NB4 (cell line): ENCODE results near the gene ST6GALNAC3.

Experiments
- DNase-seq: peaks from one replicate; pipeline ENCODE4 v3.0.0; 2010; ENCODE audit warnings: low read depth
- H3K4me3 ChIP-seq: one replicate; pipeline ENCODE4 v1.5.1; 2011; ENCODE audit warnings: mild to moderate bottlenecking, low read depth, low read length, moderate library complexity
- MYC ChIP-seq: IDR thresholded peaks from 2 replicates; pipeline ENCODE4 v1.6.1; 2011; ENCODE audit warnings: low read depth, low read length
- POLR2A ChIP-seq: IDR thresholded peaks from 2 replicates; pipeline ENCODE4 v1.6.1; 2011; ENCODE audit warnings: mild to moderate bottlenecking; ENCODE audit not compliant: insufficient read length; ENCODE audit errors: extremely low read depth
- TF ChIP-seq, protein P1 (sequence below): IDR thresholded peaks from one replicate; pipeline ENCODE4 v1.5.1; 2012; ENCODE audit warnings: low read depth, low read length
- TF ChIP-seq, protein P2 (sequence below): IDR thresholded peaks from 2 replicates; pipeline ENCODE4 v1.6.1; 2011; ENCODE audit warnings: low read depth, low read length

Gene ST6GALNAC3

DNA sequence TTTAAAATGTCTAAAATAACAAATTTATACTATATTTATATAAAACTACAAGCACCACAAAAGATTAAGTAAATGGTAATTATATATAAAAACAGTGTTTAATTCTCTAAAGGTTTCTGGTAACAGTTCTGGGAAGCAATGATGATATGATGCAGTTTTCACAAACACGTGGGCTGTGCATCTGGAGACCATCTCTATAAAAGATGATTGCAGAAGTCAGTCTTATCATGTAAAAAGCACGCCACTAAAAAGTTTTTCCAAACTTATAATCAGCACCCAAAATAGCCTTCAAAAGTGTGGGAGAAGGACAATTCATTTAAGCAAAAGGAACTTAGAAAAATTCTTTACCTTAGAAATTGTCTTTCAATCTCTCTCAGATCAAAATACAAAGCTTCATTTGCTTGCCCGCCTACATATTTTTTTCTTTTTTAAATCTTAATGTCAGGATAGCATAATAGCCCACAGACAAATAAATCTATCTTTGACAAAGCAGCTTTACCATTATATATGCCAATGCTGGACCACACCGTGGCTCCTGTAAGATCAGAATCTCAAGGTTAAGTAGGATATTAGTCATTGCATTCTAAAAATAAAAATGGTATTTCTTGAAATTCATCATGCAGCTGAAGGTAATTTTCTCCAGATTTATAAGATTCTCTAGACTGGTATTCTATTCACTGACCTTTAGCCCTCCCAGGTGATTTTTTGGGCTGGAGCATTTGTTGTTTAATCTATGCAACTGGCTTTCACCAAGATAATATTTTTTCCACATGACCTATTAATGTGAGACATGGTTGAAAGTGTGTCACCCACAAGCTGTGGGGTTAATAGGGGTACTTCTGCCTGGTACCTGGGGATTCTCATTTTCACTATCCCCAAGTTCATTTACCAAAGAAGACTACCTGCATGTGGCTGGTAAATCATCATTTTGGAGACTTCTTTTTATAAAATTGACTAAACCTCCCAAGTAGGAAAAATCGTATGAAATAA is 603.2 kb downstream of the ST6GALNAC3 start:
- no peak for DNase-seq
- TF ChIP-seq POLR2A, result no peak
- TF ChIP-seq, protein P1, sequence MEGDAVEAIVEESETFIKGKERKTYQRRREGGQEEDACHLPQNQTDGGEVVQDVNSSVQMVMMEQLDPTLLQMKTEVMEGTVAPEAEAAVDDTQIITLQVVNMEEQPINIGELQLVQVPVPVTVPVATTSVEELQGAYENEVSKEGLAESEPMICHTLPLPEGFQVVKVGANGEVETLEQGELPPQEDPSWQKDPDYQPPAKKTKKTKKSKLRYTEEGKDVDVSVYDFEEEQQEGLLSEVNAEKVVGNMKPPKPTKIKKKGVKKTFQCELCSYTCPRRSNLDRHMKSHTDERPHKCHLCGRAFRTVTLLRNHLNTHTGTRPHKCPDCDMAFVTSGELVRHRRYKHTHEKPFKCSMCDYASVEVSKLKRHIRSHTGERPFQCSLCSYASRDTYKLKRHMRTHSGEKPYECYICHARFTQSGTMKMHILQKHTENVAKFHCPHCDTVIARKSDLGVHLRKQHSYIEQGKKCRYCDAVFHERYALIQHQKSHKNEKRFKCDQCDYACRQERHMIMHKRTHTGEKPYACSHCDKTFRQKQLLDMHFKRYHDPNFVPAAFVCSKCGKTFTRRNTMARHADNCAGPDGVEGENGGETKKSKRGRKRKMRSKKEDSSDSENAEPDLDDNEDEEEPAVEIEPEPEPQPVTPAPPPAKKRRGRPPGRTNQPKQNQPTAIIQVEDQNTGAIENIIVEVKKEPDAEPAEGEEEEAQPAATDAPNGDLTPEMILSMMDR, result no peak
- TF ChIP-seq, protein P2, sequence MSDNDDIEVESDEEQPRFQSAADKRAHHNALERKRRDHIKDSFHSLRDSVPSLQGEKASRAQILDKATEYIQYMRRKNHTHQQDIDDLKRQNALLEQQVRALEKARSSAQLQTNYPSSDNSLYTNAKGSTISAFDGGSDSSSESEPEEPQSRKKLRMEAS, result no peak
- TF ChIP-seq MYC, result no peak
- no peak overlapping the region for H3K4me3 ChIP-seq

DNA sequence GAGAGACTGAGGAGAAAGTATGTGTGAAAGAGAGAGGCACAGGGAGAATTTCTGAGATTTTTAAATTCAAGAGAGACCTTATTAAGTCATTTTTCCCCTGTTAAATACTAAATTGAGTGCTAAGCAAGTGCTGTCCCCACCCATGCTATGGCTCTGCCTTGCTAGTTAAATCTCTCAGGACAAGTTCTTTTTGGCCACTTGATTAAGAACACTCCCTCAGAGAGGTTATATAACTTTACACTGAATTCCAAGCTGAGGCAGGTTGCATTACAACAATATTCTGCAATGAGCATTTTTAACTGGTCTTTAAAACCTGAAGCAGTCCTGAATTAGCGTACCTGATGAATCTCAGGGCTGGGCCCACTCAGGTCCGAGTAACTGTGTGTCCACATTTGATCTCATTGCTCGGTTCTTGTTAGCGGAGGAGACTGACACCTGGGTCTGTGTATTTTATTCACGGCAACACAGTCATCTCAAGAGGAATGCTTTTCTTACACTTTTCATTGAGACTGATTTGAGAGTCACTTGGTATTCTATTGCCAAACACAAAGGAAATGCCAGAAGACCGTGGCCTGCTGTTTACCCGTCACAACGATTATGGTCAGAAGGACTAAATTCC is 605.1 kb downstream of the ST6GALNAC3 start:
- no peak overlapping the region for H3K4me3 ChIP-seq
- TF ChIP-seq, protein P1, result no peak
- TF ChIP-seq, protein P2, result no peak
- no peak for TF ChIP-seq MYC
- TF ChIP-seq POLR2A, result no peak
- no peak for DNase-seq

DNA sequence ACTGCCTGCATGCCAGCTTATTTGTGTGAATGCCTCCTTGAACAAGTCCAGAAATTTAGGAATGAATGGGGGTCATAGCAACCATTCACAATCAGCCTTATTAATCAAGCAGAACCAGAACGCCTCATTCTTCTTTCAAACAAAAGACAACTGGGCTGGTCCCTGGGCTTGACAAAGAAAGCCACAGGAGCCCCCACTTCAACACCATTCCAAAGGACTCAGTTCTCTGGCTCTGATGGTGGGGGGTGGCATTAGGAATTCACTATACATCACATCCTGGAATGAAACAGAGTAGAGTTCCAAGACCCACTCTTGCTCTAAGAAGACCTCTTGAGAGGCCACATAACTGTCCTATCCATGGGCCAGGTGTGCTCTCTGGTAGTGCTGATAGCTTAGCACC is 606.1 kb downstream of the ST6GALNAC3 start:
- DNase-seq, result no peak
- no peak for TF ChIP-seq POLR2A
- TF ChIP-seq, protein P1, result no peak
- TF ChIP-seq, protein P2, result no peak
- no peak for TF ChIP-seq MYC
- H3K4me3 ChIP-seq, result no peak overlapping the region

DNA sequence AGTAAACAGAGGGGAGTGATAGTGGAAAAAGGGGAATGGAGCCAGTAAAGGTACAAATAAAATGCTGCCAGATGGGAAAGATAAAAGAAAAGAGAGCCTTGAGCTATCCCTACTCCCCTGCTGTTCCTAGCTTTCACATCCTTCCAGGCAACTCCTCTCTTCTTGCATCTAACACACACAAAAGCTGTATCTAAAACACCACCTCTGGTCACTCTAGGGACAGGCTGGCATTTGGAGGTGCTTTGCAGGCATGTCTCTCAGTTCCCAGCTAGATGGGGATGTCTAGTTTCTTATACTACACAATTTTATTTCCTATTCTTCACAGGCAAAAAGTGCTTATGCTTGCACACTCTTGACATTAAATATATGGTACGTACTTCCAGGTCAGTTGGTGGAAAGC is 607.6 kb downstream of the ST6GALNAC3 start:
- H3K4me3 ChIP-seq, result no peak overlapping the region
- TF ChIP-seq POLR2A (no peak), MYC (no peak)
- TF ChIP-seq, protein P2, result no peak
- TF ChIP-seq, protein P1, result no peak
- no peak for DNase-seq
